Adrenal gland (tissue), 5 donors: ENCODE measurements around the gene KCNH5.

Experiments used
- POLR2A ChIP-seq, 2 donors: fragments of 450-650 bp; IDR thresholded peaks; one replicate each; pipeline ENCODE4 v1.6.1; 2017; ENCODE audit warnings: antibody characterized with exemption in 2 of 2, mild to moderate bottlenecking in 2 of 2, moderate library complexity in 1 of 2
- TF ChIP-seq, protein P1 (sequence below), 6 experiments: fragments of 450-650 bp in 4 of 6; fragments of 200-600 bp in 2 of 6; sonication (generic) in 1 of 6; IDR thresholded peaks; 1 replicate in 5 of 6; 2 replicates in 1 of 6; pipeline versions ENCODE4 v1.5.1 to v1.8.0; 2016 to 2021; ENCODE audit warnings: antibody characterized with exemption in 6 of 6, mild to moderate bottlenecking in 2 of 6, moderate library complexity in 1 of 6
- donor health status: DM: no; HTN: no; CAD: no.

DNA sequence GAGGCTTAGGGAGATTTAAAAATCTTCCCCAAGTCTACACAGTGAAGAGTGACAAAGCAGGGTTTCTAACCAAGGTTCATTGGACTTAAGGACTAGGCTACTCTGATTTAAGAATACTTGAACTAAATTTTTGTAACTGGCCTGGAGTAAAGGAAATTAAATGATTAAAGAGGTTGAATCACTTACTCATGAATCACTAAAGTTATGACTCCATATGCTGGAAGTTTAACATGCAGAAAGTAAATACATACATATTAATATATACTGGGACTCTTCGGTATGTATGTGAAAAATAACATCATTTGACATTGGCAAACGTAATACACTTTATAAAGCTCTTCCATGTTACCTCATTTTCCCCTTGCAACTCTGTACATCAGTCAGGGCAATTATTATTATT is 322.9 kb downstream of the KCNH5 start:
- no peak for TF ChIP-seq POLR2A (IDR thresholded peaks at IDR 0.05)
- TF ChIP-seq, protein P1, sequence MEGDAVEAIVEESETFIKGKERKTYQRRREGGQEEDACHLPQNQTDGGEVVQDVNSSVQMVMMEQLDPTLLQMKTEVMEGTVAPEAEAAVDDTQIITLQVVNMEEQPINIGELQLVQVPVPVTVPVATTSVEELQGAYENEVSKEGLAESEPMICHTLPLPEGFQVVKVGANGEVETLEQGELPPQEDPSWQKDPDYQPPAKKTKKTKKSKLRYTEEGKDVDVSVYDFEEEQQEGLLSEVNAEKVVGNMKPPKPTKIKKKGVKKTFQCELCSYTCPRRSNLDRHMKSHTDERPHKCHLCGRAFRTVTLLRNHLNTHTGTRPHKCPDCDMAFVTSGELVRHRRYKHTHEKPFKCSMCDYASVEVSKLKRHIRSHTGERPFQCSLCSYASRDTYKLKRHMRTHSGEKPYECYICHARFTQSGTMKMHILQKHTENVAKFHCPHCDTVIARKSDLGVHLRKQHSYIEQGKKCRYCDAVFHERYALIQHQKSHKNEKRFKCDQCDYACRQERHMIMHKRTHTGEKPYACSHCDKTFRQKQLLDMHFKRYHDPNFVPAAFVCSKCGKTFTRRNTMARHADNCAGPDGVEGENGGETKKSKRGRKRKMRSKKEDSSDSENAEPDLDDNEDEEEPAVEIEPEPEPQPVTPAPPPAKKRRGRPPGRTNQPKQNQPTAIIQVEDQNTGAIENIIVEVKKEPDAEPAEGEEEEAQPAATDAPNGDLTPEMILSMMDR (IDR thresholded peaks at IDR 0.05): no peak
